ENCODE data around the gene MTERF4. TPM values are rescaled to one million over a fixed set of nuclear protein-coding genes. Genes with fewer than 3 reads are reported as not detected.

The MTERF4 gene
- total RNA-seq, 1 donor from 2014 or later, result 34.6 TPM

DNA sequence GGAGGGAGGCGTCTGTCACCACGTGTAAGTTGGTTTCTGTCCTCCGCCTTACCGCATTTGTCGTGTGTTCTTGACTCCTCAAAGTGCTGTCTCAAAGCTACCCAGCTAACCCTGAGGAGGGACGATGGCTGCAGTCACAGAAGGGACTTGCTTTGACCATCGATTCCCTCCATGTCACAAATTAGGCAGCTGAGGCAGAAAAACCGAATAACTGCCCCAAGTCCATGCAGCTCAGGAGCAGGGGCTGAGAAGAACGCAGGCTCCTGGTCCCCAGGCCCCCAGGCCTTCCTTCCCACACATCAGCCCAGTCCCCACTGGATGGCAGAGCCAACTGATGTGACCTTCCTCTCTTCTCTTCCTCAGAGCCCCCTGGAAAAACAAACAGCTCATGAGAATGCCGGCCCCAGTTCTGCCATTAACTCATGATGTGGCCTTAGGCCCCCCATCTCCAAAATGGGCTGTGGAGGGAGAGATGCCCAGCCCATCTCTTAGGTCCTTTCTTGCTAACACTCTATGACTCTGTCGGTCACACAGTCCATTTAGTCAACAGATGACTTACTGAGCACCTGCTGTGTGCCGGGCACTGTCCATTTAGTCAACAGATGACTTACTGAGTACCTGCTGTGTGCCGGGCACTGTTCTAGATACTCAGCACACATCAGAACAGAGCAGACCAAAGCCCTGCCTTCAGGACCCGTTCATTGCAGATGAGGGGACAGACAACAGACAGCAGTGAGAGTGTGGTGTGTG is 19.6 kb downstream of the MTERF4 start:
- intact Hi-C loops (cut with DNase I), result no loop called here
- no peaks in the 10 kb centered on the region for H3K27me3 ChIP-seq
- H3K4me3 ChIP-seq, result no peak overlapping the region
- TF ChIP-seq, protein P1, sequence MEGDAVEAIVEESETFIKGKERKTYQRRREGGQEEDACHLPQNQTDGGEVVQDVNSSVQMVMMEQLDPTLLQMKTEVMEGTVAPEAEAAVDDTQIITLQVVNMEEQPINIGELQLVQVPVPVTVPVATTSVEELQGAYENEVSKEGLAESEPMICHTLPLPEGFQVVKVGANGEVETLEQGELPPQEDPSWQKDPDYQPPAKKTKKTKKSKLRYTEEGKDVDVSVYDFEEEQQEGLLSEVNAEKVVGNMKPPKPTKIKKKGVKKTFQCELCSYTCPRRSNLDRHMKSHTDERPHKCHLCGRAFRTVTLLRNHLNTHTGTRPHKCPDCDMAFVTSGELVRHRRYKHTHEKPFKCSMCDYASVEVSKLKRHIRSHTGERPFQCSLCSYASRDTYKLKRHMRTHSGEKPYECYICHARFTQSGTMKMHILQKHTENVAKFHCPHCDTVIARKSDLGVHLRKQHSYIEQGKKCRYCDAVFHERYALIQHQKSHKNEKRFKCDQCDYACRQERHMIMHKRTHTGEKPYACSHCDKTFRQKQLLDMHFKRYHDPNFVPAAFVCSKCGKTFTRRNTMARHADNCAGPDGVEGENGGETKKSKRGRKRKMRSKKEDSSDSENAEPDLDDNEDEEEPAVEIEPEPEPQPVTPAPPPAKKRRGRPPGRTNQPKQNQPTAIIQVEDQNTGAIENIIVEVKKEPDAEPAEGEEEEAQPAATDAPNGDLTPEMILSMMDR (IDR thresholded peaks at IDR 0.05), result no peak
- DNase-seq (no peak), ATAC-seq (peak; percentile 4)
- H3K27ac ChIP-seq, result no peak overlapping the region
- peaks cover 19% of the 10 kb centered on the region for H3K36me3 ChIP-seq
- no peaks in the 10 kb centered on the region for H3K9me3 ChIP-seq
- peaks cover 8% of the 10 kb centered on the region for H3K4me1 ChIP-seq

DNA sequence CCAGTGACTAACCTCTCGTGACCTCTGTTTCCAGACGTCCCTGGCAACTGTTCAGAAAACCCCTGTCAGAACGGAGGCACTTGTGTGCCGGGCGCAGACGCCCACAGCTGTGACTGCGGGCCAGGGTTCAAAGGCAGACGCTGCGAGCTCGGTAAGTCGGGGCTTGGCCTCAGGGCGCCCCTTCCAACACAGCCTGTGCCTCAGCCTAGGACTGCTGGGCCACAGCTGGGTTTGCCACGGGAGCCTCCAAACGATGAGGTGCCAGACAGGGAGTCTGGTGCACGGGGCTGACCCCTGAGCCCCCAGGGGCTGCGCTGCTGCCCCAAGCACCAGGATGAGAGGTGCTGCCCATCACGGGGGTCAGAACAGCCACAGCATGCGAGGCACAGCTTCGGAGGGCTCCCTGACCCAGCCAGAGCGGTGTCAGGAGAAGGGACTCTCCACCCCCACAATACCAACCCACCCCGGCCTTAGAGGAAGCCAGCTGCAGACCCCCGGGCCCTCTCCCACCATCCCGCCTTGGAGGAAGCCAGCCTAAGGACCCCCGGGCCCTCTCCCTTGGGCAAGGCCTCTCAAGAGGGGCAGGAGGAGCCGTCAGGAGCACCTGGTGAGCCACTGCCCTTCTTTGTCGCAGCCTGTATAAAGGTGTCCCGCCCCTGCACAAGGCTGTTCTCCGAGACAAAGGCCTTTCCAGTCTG is 20.3 kb downstream of the MTERF4 start:
- ATAC-seq, result peak; percentile 9
- Histone ChIP-seq H3K4me3 (no peak overlapping the region), H3K27ac (no peak overlapping the region), H3K9me3 (no peaks in the 10 kb centered on the region), H3K36me3 (peaks cover 11% of the 10 kb centered on the region), H3K27me3 (no peaks in the 10 kb centered on the region), H3K4me1 (peaks cover 8% of the 10 kb centered on the region)
- TF ChIP-seq, protein P1 (IDR thresholded peaks at IDR 0.05), result no peak
- intact Hi-C loops (cut with DNase I), result no loop called here
- no peak for DNase-seq

DNA sequence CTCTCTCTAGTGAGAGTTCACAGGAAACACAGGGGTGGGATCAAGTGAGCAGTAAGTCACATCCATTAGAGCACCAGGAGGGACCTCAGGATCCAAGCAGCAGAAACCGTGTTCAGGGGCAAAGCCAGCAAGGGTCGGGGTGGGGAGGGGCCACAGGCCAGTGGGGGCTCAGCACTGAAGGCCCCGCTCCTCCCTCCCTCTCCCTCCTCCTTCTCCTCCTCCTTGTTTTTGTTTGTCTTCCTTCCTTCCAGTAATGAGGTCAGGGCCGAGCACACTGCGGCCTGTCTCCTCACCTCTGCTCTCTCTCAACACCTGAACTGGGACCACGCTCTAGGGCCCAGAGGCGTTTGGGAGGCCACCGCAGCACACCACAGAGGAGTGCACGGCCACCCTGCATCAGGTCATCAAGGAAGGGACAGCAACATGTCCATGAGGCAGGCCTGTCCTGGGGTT is 20.9 kb downstream of the MTERF4 start:
- Histone ChIP-seq H3K9me3 (no peaks in the 10 kb centered on the region), H3K36me3 (peaks cover 6% of the 10 kb centered on the region), H3K27me3 (no peaks in the 10 kb centered on the region), H3K27ac (no peak overlapping the region), H3K4me3 (no peak overlapping the region), H3K4me1 (peaks cover 8% of the 10 kb centered on the region)
- DNase-seq (no peak), ATAC-seq (peak; percentile 38)
- intact Hi-C loops (cut with DNase I), result no loop called here
- TF ChIP-seq, protein P1 (IDR thresholded peaks at IDR 0.05), result no peak

DNA sequence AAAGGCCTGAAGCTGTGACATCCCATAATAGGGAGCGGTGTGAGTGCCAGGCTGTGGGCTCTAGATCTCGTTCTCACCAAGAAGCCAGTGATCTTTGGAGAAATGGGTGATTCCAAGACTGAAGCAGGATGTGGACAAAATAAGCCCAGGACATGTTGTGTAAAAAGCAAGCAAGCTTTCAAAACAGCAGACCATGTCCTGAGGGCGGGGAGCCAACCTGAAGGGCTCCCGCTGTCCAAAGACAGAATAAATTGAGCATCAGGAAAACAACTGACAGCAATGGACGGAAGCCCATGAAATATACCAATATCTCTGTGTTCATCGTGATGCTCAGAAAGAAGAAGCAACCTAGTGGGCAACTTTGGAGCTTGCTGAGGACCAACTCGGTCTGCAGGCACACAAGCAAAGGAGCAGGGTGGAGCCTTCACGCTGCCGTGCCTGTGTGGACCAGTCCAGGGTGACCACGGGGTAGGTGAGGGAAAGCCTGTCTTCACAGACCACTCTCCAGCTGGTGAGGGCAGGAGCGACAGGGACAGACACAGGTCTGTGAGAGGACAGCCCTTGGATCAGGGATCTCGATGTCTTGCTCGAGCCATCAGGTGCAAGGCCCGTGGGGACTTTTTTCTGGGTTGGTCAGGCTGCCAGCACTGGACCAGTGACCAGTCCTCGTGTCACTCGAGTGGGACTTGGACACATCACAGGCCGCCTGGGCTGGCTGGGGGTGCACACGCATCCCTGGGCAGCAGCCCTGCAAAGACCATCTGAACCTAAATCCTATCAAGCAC is 21.5 kb downstream of the MTERF4 start:
- Histone ChIP-seq H3K36me3 (peaks cover 6% of the 10 kb centered on the region), H3K4me1 (peaks cover 8% of the 10 kb centered on the region), H3K9me3 (no peaks in the 10 kb centered on the region), H3K4me3 (no peak overlapping the region), H3K27me3 (no peaks in the 10 kb centered on the region), H3K27ac (no peak overlapping the region)
- intact Hi-C loops (cut with DNase I), result no loop called here
- ATAC-seq (peak; percentile 28), DNase-seq (no peak)
- TF ChIP-seq, protein P1 (IDR thresholded peaks at IDR 0.05), result no peak

DNA sequence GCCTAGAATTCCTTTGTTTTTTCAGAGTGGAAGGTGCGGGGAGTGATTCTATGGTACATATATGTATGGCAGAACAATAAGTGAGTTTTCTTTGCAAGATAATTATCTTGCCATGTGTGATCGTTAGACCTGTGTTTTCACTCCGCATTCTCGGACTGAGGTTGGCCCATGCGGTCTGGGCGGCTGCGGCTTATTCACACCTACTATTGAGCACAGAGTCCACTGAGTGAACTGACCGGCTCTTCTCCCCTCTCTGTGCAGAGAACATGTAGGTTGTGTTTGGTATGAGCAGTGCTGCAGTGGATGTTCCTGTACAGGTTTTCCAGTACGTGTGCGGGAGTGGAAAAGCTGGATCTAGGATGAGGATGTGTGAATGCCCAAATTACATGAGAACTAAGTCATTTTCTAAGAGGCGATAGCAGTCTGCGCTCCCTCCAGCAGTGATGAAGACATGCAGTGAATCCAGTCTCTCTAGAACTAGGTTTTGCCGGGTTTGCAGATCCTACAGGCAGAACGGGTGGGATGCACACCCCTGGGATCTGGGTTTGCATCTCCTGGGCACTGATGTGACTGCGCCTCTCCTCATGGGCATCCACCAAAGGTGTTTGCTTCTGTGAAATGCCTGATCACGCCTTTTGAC is 27.1 kb downstream of the MTERF4 start:
- no peak for ATAC-seq

More for the DNA sequence above, 27.1 kb downstream of the MTERF4 start:
- Histone ChIP-seq H3K27ac (no peak overlapping the region), H3K9me3 (no peaks in the 10 kb centered on the region), H3K4me1 (no peaks in the 10 kb centered on the region), H3K4me3 (no peak overlapping the region), H3K27me3 (no peaks in the 10 kb centered on the region), H3K36me3 (peaks cover 42% of the 10 kb centered on the region)
- TF ChIP-seq, protein P1 (IDR thresholded peaks at IDR 0.05), result no peak
- DNase-seq, result no peak
- intact Hi-C loops (cut with DNase I), result no loop called here

Measured in upper lobe of right lung (tissue), 1 donor.